ENCODE data around the gene PRSS8.

The PRSS8 gene

DNA sequence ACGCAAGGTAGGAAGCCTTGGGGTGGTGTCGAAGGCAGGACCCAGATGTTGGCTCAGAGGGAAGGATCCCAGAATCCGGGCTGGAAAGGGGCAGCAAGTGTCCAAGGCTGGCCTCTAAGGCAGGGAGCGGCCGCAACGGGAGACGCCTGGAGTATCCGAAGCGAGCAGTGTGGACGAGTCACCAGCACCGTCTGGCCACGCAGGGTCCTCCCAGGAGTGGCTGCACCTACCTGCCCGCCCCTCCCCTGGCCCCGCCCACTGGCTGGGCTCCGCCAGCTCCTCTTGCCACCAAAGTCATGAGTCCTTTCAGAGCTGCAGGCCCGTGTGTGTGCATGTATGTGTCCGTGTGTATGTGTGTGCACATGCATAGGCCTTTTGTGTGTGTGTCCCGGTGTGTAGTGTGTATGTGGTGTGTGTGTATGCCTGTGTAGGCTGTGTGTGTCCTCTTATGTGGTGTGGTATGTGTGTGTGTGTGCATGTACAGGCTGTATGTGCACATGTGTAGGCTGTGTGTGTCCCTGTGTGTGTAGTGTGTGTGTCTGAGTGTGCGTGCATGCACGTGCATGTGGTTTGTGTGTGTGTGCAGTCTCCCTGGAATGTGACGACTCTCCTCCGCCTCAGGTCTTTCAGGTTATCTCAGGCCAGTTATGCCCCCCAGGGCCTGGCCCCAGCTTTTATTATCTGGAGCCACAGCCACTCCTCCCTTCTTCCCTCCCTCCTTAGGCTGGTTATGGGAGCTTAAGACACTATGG, at the start of gene PRSS8:
Gene PRSS8, minus strand, starts transcription at position 193 of the 752 bp plus-strand sequence. CDS start 229 bp downstream, outside the sequence.
- TF ChIP-seq, protein P1, sequence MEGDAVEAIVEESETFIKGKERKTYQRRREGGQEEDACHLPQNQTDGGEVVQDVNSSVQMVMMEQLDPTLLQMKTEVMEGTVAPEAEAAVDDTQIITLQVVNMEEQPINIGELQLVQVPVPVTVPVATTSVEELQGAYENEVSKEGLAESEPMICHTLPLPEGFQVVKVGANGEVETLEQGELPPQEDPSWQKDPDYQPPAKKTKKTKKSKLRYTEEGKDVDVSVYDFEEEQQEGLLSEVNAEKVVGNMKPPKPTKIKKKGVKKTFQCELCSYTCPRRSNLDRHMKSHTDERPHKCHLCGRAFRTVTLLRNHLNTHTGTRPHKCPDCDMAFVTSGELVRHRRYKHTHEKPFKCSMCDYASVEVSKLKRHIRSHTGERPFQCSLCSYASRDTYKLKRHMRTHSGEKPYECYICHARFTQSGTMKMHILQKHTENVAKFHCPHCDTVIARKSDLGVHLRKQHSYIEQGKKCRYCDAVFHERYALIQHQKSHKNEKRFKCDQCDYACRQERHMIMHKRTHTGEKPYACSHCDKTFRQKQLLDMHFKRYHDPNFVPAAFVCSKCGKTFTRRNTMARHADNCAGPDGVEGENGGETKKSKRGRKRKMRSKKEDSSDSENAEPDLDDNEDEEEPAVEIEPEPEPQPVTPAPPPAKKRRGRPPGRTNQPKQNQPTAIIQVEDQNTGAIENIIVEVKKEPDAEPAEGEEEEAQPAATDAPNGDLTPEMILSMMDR (IDR thresholded peaks at IDR 0.05; ENCODE audit: low read depth, low read length) = no peak
- no peak within 1 kb of the TSS for H3K4me3 ChIP-seq (ENCODE audit: low read depth, low read length)

DNA sequence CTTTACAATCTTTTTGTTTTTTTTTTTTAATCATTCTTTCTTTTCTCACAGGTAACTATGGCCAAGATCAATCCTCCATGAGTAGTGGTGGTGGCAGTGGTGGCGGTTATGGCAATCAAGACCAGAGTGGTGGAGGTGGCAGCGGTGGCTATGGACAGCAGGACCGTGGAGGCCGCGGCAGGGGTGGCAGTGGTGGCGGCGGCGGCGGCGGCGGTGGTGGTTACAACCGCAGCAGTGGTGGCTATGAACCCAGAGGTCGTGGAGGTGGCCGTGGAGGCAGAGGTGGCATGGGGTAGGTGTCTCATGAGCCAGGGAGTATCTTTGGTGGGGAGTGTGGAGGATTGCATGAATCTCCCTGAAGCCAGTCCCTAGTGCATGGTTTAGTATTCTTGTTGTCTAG, 49.4 kb upstream of the PRSS8 start:
- TF ChIP-seq, protein P1 (IDR thresholded peaks at IDR 0.05; ENCODE audit: low read depth, low read length) = no peak
- no peak overlapping the region for H3K4me3 ChIP-seq (ENCODE audit: low read depth, low read length)

GRCh38 chr16:31183432-31184428, 48.2 kb upstream of the PRSS8 start:
- TF ChIP-seq, protein P1 (IDR thresholded peaks at IDR 0.05; ENCODE audit: low read depth, low read length) = no peak
- H3K4me3 ChIP-seq (ENCODE audit: low read depth, low read length) = no peak overlapping the region

GRCh38 chr16:31182391-31182790, 46.9 kb upstream of the PRSS8 start:
- TF ChIP-seq, protein P1 (IDR thresholded peaks at IDR 0.05; ENCODE audit: low read depth, low read length) = no peak
- peak overlapping the region; percentile 95 for H3K4me3 ChIP-seq (ENCODE audit: low read depth, low read length)

GRCh38 chr16:31181102-31181830, 45.7 kb upstream of the PRSS8 start:
- H3K4me3 ChIP-seq (ENCODE audit: low read depth, low read length) = peak overlapping the region; percentile 95
- TF ChIP-seq, protein P1 (IDR thresholded peaks at IDR 0.05; ENCODE audit: low read depth, low read length) = no peak

- H3K4me3 ChIP-seq (ENCODE audit: low read depth, low read length) = peak within 1 kb of the TSS; percentile 95
- TF ChIP-seq, protein P1 (IDR thresholded peaks at IDR 0.05; ENCODE audit: low read depth, low read length) = no peak
Observed at GRCh38 chr16:31179747-31180459, 44.4 kb upstream of the PRSS8 start, which contains the start of gene FUS. Gene FUS (plus strand): TSS chr16:31180139. CDS start chr16:31180215, 76 bp downstream.

All from WI38 (cell line).